WTC11 (cell line): ENCODE measurements around the gene RNASEH1.

Source experiments
- ELF4 ChIP-seq: sonication (generic); formaldehyde crosslinking; IDR thresholded peaks from 2 replicates; pipeline ENCODE4 v1.8.1; 2022; ENCODE audit warnings: low read depth, mild to moderate bottlenecking, moderate library complexity, missing genetic modification reagents
- RELA ChIP-seq: sonication (generic); formaldehyde crosslinking; IDR thresholded peaks from 2 replicates; pipeline ENCODE4 v1.8.1; 2022; ENCODE audit warnings: missing genetic modification reagents, mild to moderate bottlenecking, borderline replicate concordance
- SOX15 ChIP-seq: fragments of 250-450 bp; sonication (Bioruptor Pico); IDR thresholded peaks from 2 replicates; pipeline ENCODE4 v1.9.0; 2021; ENCODE audit warnings: mild to moderate bottlenecking
- TF ChIP-seq, protein P1 (sequence below): sonication (generic); formaldehyde crosslinking; IDR thresholded peaks from 2 replicates; pipeline ENCODE4 v1.8.1; 2022; ENCODE audit warnings: low read depth, missing genetic modification reagents, borderline replicate concordance

DNA sequence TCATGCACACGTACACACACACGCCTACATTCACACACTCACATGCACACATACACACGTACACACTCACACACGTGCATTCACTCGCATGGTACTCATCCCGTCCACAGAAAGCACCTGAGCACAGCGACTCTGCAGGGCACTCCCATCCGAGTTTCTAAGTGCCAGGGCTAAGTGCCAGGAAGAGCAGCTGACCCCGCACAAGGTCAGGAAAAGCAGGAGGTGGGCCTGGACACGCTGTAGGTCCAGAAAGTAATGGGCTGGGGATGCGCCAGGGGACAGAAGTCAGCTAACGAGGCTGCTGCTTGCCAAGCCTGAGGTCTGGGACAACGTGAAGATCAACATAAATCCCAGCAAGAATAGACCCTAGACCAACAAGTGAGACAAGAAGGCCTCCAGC is 54.6 kb downstream of the RNASEH1 start:
- TF ChIP-seq SOX15 (CRISPR knock-in tag) (no peak), ELF4 (CRISPR knock-in tag) (no peak), RELA (CRISPR knock-in tag) (no peak)
- TF ChIP-seq, protein P1, sequence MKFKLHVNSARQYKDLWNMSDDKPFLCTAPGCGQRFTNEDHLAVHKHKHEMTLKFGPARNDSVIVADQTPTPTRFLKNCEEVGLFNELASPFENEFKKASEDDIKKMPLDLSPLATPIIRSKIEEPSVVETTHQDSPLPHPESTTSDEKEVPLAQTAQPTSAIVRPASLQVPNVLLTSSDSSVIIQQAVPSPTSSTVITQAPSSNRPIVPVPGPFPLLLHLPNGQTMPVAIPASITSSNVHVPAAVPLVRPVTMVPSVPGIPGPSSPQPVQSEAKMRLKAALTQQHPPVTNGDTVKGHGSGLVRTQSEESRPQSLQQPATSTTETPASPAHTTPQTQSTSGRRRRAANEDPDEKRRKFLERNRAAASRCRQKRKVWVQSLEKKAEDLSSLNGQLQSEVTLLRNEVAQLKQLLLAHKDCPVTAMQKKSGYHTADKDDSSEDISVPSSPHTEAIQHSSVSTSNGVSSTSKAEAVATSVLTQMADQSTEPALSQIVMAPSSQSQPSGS (CRISPR knock-in tag), result no peak
